Esophagus muscularis mucosa (tissue), 4 donors: ENCODE results near the gene ZG16.

Experiments
- CTCF ChIP-seq, 3 experiments: fragments of 200-600 bp in 2 of 3; fragments of 450-650 bp in 1 of 3; sonication (generic) in 2 of 3; IDR thresholded peaks; one replicate each; pipeline ENCODE4 v1.5.1; 2017 to 2019; ENCODE audit warnings: antibody characterized with exemption in 3 of 3, mild to moderate bottlenecking in 2 of 3, moderate library complexity in 1 of 3
- EP300 ChIP-seq: sonication (generic); formaldehyde crosslinking; IDR thresholded peaks from one replicate; pipeline ENCODE4 v1.6.1; 2017; ENCODE audit warnings: antibody characterized with exemption
- POLR2A ChIP-seq: fragments of 450-650 bp; IDR thresholded peaks from one replicate; pipeline ENCODE4 v1.6.1; 2017; ENCODE audit warnings: antibody characterized with exemption, moderate library complexity, mild to moderate bottlenecking, low read depth

GRCh38 chr16:29819506-29819905, 41.5 kb downstream of the ZG16 start:
- TF ChIP-seq EP300 (no peak), POLR2A (no peak), CTCF (IDR thresholded peaks at IDR 0.05) (no peak)
